Activated naive CD8-positive, alpha-beta T cell (primary cell): ENCODE data around the gene TRAF3.

ENCODE experiments used
- H3K27ac Mint-ChIP-seq: one replicate; pipeline ENCODE4 v1.8.0; 2021; ENCODE audit warnings: mixed read lengths
- H3K27me3 Mint-ChIP-seq: one replicate; pipeline ENCODE4 v1.8.0; 2021; ENCODE audit warnings: mixed read lengths
- H3K36me3 Mint-ChIP-seq: one replicate; pipeline ENCODE4 v1.8.0; 2021; ENCODE audit warnings: mixed read lengths
- H3K4me1 Mint-ChIP-seq: one replicate; pipeline ENCODE4 v1.8.0; 2021; ENCODE audit warnings: low read depth, mixed read lengths
- H3K4me3 Mint-ChIP-seq: one replicate; pipeline ENCODE4 v1.8.0; 2021; ENCODE audit warnings: mild to moderate bottlenecking, mixed read lengths
- H3K9me3 Mint-ChIP-seq: one replicate; pipeline ENCODE4 v1.8.0; 2021; ENCODE audit warnings: low read depth, mixed read lengths

The TRAF3 gene

DNA sequence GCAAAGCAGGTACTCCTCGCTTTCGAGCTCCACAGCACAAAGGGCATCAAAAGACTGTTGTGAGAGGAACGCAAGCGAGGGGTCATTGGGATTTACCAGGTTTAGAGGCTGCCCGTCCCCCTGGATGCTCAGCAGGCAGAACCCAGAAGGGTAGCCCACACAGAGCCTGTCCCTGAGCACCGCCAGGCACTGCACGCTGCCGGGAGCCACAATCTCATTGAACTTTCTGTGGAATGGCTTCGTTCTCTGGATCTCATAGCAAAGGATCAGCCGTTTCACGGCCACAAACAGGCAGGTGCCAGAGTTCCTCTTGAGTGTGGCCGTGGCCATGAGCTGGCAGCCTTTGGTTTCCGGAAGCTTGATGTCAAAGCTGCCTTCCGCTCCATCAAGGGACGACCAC, 166.7 kb downstream of the TRAF3 start:
- Mint-ChIP-seq H3K4me3 (no peak overlapping the region), H3K4me1 (peaks cover 16% of the 10 kb centered on the region), H3K27ac (no peak overlapping the region), H3K9me3 (no peaks in the 10 kb centered on the region), H3K36me3 (peaks cover 7% of the 10 kb centered on the region), H3K27me3 (no peaks in the 10 kb centered on the region)

DNA sequence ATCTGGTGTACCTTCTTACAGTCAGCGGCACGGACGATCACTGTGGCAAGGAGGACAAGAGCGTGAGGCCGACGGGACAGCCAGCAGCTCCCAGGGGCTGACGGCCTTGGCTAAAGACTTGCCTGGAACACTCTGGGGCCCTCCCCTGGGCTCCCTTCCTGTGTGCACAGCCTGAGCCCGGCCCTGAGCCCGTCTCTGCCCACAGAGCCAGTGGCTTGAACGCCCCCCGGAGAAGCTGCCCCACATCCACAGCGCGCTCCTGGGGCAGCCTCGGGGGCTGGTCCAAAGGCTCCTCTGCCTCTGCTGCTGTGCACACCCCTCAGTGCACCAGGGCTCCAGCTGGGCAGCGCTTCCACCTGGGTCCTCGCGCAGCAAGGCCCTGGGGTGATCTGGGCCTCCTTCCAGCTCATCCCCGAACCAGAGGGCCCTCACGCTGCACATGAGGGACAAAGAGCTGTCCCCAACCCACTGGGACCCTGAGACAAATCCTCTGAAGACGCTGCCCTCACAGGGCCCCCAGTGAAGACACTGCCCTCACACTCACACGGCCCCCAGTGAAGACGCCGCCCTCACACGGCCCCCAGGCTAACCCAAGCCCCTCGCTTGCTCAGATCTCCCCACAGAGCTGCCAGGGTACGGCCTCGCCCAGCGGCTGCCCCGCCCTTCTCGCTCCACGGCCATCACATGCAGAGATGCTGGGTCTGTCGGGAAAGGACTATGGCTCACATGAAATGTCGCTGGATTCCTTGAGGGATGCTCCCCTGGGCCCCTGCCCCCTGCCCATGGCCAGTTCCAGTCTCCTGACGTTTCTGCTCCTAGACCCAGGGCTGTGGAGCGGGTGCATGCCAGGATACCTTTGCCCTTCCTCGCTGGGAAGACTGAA, 167.4 kb downstream of the TRAF3 start:
- Mint-ChIP-seq H3K4me3 (no peak overlapping the region), H3K27me3 (no peaks in the 10 kb centered on the region), H3K9me3 (no peaks in the 10 kb centered on the region), H3K4me1 (peaks cover 23% of the 10 kb centered on the region), H3K27ac (no peak overlapping the region), H3K36me3 (peaks cover 10% of the 10 kb centered on the region)

DNA sequence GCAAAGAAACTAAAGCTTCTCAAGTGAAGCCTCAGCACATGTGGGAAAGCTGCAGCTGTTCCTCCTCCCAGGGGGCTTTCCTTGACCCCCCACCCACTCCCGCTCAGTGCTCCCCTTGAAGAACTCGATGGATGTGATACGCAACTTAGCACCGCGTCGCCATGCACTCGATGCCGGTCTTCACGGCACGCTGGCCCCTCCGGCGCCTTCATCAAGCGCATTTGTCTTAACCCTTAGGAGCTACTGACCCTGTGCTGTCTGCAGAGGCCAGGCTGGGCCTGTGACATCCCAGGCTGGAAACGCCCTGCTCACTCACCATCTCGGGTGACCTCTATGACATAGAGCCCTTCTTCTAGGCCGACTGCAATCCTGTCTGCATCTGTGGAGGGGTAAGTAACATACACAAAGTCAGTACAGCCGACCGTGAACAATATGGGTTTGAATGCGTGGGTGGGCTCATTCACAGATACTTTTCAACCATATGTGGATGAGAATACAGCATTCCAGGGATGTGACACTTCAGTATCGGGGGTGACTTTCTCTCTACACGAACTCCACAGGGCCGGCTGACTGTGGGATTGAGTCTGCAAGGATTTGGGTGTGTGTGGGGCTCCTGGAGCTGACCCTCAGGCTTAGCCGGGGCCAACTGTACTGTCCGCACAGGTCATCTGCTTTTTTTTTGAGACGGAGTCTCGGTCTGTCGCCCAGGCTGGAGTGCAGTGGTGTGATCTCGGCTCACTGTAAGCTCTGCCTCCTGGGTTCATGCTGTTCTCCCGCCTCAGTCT, 168.3 kb downstream of the TRAF3 start:
- Mint-ChIP-seq H3K27ac (no peak overlapping the region), H3K36me3 (peaks cover 10% of the 10 kb centered on the region), H3K4me3 (no peak overlapping the region), H3K27me3 (no peaks in the 10 kb centered on the region), H3K9me3 (no peaks in the 10 kb centered on the region), H3K4me1 (peaks cover 26% of the 10 kb centered on the region)

DNA sequence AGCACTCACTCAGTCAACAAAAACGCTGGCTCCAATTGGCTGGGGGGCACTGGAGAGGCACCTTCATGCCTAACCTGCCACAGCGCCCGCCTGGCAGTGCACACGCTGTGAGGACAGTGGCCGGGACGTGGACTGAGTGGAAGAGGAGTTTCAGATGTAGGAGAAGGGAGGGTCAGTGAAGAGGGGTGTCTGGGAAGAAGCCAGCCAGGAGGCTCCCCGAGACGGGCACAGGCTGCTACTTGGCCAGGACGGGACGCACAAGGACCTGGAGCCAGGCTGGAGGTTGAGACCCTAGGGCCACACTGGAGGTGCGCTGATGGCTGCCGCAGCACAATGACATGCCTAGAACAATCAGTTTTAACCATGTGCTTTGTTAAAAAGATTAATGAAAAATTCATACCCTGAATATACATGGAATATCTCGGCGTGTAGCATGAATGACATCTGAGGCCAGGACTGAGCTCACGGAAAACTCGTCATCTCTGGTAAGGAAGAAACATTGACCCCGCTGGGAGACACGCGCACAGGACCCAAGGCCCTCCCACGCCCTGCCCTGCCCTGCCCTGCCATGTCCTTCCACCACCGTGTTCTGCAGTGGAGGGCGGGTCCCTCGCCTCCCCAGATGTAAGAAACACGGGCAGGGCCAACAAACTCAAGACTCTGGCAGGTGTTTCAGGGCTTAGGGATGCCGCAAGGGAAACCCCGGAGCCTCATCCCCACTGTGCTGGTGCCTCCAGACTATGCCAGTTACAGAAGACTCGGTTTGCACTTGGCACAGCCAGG, 170.3 kb downstream of the TRAF3 start:
- Mint-ChIP-seq H3K4me1 (peaks cover 26% of the 10 kb centered on the region), H3K4me3 (no peak overlapping the region), H3K9me3 (no peaks in the 10 kb centered on the region), H3K27me3 (no peaks in the 10 kb centered on the region), H3K27ac (peak overlapping the region; percentile 84), H3K36me3 (peaks cover 10% of the 10 kb centered on the region)

DNA sequence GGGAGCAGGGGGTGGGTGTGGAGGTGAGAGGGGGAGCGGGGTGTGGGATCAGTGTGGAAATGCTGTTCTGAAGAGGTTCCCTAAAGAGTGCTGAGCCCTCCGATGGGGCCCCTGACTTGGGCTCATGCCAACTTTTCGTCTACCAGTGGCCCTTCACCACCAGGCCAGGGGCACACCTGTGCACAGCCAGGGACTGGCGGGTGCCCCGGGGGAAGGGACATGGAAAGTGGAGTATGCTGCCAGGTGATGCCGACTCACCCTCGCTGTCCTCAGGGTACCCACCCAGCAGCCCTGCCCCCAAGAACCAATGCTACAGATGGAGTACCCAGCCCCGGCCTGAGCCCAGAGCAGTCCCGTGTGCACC, 171.4 kb downstream of the TRAF3 start:
- Mint-ChIP-seq H3K27me3 (no peaks in the 10 kb centered on the region), H3K27ac (peak overlapping the region; percentile 93), H3K4me3 (peak overlapping the region; percentile 60), H3K4me1 (peaks cover 26% of the 10 kb centered on the region), H3K9me3 (no peaks in the 10 kb centered on the region), H3K36me3 (peaks cover 7% of the 10 kb centered on the region)

DNA sequence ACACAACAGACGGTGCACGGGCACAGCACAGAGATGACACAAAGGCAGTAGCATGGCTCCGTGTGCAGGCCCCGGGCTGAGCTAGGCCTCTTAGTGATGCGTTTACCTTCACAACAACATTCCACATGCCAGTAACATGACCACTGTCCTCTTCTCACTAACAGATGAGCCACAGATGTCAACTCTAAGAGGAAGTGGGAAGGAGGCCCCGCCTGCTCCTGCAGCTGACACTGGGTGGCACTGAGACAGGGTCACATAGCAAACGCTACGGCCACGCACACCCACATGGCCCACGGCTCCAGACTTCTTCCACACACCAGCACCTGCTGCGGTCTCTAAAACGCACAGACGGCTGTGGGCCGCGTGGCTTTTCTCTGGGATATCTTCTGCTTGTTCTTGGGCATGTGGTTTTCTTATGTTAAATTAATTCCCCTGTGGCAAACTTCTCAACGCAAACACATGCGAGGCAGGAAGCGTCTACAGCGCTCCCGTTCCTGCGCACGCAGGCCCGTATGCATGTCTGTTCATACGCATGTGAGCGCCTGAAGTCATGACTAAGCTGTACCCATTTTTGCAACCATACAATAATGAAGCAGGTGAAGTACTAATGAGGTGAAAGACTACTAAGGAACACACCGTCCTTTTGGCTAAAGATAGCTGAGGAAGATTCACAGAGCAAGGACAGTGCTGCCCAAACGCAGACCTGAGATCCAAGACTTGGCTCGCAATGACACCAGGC, 172.0 kb downstream of the TRAF3 start:
- Mint-ChIP-seq H3K4me3 (peak overlapping the region; percentile 60), H3K9me3 (no peaks in the 10 kb centered on the region), H3K36me3 (peaks cover 7% of the 10 kb centered on the region), H3K27ac (peak overlapping the region; percentile 93), H3K27me3 (no peaks in the 10 kb centered on the region), H3K4me1 (peaks cover 26% of the 10 kb centered on the region)

DNA sequence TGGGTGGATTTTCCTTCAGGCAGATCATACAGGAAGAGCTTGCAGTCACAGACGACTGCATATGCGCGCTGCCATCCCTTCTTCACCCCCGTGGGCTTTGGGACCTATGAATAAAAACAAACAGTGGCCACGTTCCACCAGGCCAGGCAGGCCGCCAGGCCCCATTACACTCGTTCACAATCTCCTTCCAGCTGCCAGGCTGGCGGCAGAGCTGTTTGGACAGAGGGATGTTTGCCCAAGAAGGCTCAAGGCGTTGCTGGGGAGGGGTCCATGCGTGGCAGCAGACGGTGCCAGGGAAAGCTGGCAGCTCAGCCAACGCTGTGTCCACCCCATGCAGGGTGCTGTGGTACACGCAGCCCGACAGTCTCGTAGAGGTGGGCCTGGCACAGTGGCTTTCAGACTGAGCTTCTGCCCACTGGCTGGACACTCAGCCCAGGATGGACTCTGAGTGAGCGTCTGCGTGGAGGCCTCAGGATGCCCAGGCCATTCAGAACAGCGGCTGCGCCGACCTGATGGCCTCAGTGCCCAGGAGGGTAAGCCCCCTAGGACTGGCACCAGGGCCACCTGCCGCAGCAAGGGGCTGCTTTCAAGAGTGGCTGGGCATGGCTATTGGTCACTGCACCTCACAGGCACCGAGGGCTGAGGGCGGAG, 172.7 kb downstream of the TRAF3 start:
- no peak overlapping the region for H3K4me3 Mint-ChIP-seq
- no peaks in the 10 kb centered on the region for H3K9me3 Mint-ChIP-seq
- H3K36me3 Mint-ChIP-seq: peaks cover 7% of the 10 kb centered on the region
- H3K27me3 Mint-ChIP-seq: no peaks in the 10 kb centered on the region
- peak overlapping the region; percentile 93 for H3K27ac Mint-ChIP-seq
- H3K4me1 Mint-ChIP-seq: peaks cover 26% of the 10 kb centered on the region

DNA sequence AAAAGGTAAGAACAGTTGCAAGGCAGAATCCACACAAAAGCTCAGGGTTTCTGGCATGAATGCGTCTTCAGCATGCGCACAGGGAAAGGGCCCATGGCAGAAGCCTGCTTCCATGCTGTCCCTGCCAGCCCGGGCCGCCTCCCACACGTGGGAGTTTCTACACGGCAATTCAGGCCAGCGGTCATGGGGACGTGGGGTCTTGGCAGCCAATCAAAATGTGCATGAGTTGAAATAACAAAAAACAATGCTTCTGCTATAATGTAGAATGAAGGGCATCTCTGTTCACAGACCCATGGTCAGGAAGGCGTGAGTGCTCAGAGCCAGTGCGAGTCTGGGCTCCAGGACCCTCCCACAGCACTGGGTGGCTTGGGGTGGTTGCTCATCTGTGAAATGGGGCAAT, 173.8 kb downstream of the TRAF3 start:
- no peaks in the 10 kb centered on the region for H3K9me3 Mint-ChIP-seq
- peaks cover 7% of the 10 kb centered on the region for H3K36me3 Mint-ChIP-seq
- H3K4me1 Mint-ChIP-seq: peaks cover 26% of the 10 kb centered on the region
- no peak overlapping the region for H3K4me3 Mint-ChIP-seq
- H3K27me3 Mint-ChIP-seq: no peaks in the 10 kb centered on the region
- H3K27ac Mint-ChIP-seq: no peak overlapping the region

DNA sequence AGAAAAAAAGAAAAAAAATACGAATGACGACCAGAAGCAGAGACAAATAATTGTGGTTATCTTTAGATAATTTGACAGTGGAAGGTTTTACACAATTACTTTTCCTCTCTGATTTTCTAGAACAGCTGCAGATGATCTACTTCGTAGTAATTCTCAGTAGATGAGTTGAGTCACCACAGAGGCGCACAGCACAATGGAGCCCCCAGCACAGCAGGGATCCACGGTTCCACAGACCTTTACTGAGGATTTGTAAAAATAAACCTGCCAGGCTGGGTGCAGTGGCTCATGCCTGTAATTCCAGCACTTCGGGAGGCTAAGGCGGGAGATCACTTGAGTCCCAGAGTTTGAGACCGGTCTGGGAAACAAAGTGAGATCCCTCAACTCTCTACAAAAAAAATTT, 174.6 kb downstream of the TRAF3 start:
- peaks cover 7% of the 10 kb centered on the region for H3K36me3 Mint-ChIP-seq
- peaks cover 23% of the 10 kb centered on the region for H3K4me1 Mint-ChIP-seq
- no peaks in the 10 kb centered on the region for H3K27me3 Mint-ChIP-seq
- H3K27ac Mint-ChIP-seq: no peak overlapping the region
- no peak overlapping the region for H3K4me3 Mint-ChIP-seq
- H3K9me3 Mint-ChIP-seq: no peaks in the 10 kb centered on the region

DNA sequence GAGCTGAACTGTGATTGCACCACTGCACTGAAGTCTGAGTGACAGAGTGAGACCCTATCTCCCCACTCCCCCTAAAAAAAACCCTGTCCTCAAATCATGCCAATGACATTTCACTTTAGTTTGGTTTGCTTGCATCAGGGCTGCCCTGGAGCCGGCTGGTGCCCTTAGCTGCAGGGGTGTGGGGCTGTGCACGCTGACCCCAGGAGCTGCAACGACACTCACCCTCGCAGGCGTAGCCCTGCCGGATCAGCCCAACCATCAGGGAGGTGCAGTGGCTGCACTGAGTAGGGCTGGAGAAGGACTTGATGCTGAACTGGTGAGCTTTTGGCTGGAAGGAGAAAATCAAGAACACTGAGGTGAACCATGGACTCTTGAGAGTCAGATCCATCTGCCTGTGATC, 175.0 kb downstream of the TRAF3 start:
- Mint-ChIP-seq H3K27me3 (no peaks in the 10 kb centered on the region), H3K27ac (no peak overlapping the region), H3K9me3 (no peaks in the 10 kb centered on the region), H3K4me1 (peaks cover 18% of the 10 kb centered on the region), H3K4me3 (no peak overlapping the region), H3K36me3 (peaks cover 5% of the 10 kb centered on the region)

DNA sequence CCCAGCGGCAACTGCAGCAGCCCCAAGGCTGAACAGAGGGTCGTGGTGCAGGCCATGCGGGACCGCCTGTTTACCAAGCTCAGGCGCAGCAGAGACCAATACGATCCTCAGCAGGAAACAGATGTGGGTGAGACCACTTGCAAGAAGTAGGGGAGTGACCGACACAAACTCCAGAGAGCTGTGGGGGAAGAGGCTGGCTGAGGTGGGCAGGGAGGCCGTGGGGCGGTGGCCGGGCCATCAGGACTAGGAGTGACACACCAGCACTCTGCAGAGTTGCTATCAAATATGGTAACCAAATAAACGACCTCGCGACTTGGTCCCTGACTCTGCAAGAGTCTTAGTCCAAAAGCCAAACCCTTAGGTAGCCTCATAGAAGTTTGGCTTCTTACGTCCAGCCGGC, 175.9 kb downstream of the TRAF3 start:
- H3K9me3 Mint-ChIP-seq: no peaks in the 10 kb centered on the region
- H3K36me3 Mint-ChIP-seq: peaks cover 6% of the 10 kb centered on the region
- H3K27me3 Mint-ChIP-seq: no peaks in the 10 kb centered on the region
- no peak overlapping the region for H3K27ac Mint-ChIP-seq
- no peak overlapping the region for H3K4me3 Mint-ChIP-seq
- peaks cover 14% of the 10 kb centered on the region for H3K4me1 Mint-ChIP-seq

DNA sequence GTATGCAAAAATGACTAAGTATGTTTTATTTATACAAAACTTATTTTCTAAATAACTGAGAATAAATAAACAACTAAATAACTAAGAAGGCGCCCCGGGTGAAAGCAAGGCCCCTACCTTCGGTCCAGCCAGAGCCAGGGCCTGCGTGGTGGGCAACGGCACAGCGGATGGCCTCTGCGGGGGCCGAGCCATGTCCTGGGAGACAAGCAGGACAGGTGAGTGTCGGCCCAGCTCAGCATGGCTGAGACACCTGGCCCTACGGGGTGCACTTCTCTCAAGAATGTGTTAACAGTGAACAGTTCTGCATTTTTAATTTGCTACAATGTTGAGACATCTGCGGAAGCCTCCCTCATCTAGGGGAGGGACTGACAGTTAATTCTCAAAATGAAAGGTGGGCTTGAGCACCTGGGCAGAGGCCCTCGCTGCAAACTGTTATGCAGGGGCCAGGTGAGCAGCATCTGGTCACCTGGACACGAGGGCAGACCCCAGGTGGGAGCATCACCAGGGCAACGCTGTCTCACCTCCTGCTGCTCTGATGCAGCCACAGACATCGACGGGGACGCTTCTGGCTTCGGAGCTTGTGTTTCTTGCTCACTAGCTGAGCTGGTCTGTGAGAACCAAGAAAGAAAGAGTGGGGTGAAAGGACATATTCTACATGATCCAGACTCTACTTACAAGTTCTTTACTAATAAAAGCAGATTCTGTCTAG, 177.0 kb downstream of the TRAF3 start:
- Mint-ChIP-seq H3K4me1 (peaks cover 7% of the 10 kb centered on the region), H3K9me3 (no peaks in the 10 kb centered on the region), H3K27ac (no peak overlapping the region), H3K27me3 (no peaks in the 10 kb centered on the region), H3K4me3 (no peak overlapping the region), H3K36me3 (peaks cover 9% of the 10 kb centered on the region)

DNA sequence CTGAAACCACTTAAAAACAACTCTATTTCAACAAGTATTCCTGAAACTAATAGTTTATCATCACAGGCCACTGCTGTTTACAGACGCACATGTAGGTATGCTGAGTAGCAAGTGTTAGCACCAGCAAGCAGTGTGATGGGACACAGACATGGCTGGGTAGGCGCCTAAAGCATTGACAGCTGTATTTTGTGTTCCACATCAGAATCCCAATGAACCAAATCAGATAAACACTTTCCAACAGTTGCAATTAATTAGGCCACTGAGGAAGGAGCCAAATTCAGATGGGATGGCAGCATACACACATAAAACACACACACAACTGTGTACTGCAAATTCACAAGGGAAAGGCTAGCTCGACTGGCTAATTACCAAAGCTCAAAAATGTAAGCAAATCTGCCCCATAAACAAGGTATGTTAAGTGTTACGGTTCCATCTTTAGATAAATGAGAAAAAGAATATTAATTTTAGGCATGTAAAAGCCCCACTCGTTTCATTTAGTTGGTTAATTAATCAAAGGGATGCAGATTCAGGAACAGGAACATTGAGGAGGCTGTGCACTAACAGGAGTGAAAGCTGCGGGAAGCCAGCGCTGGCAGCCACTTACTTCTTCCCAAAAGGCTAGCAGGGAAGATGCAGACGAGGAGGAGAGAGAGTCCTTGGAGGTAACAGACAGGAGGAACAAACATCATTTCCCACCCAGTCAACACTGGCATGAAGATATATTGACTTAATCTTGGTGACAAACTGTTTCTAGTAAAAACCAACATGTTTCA, 178.6 kb downstream of the TRAF3 start:
- Mint-ChIP-seq H3K27ac (no peak overlapping the region), H3K27me3 (no peaks in the 10 kb centered on the region)

More for the DNA sequence above, 178.6 kb downstream of the TRAF3 start:
- Mint-ChIP-seq H3K9me3 (no peaks in the 10 kb centered on the region), H3K4me3 (no peak overlapping the region), H3K36me3 (peaks cover 9% of the 10 kb centered on the region), H3K4me1 (no peaks in the 10 kb centered on the region)
